WTC11 (cell line): Measurements from ENCODE around the gene FRMD4A. TPM values are rescaled to one million over a fixed set of nuclear protein-coding genes. Genes with fewer than 3 reads are reported as not detected.

Experiments used
- ATAC-seq: fragments of 200-7000 bp; cut with Tn5 transposase; 2 replicates; pipeline ENCODE4 v1.10.0; 2021; ENCODE audit warnings: mild to moderate bottlenecking, moderate library complexity
- CTCF ChIA-PET: fragments of 300-600 bp; sonication (Branson Sonifier 250); formaldehyde crosslinking; loops from one replicate; lab custom pipeline; 2021; ENCODE audit warnings: antibody characterized with exemption; lab: Charles Lee
- POLR2A ChIA-PET: fragments of 350-600 bp; sonication (Branson Sonifier 250); formaldehyde crosslinking; loops from one replicate; lab custom pipeline; 2021; ENCODE audit warnings: antibody characterized with exemption; lab: Charles Lee
- DNase-seq: peaks from one replicate; pipeline ENCODE4 v3.0.0; 2021; ENCODE audit warnings: low spot score
- H3K27ac Mint-ChIP-seq: 2 replicates; pipeline ENCODE4 v1.8.0; 2021; ENCODE audit warnings: mixed read lengths
- H3K27me3 Mint-ChIP-seq: 2 replicates; pipeline ENCODE4 v1.8.0; 2021; ENCODE audit warnings: low read depth, mild to moderate bottlenecking, moderate library complexity, mixed read lengths
- H3K36me3 Mint-ChIP-seq: 2 replicates; pipeline ENCODE4 v1.8.0; 2021; ENCODE audit warnings: mixed read lengths
- H3K4me1 Mint-ChIP-seq: 2 replicates; pipeline ENCODE4 v1.8.0; 2022; ENCODE audit warnings: mixed read lengths
- H3K4me3 Mint-ChIP-seq: 2 replicates; pipeline ENCODE4 v1.8.0; 2021; ENCODE audit warnings: mild to moderate bottlenecking, moderate library complexity, mixed read lengths
- H3K9me3 Mint-ChIP-seq: 2 replicates; pipeline ENCODE4 v1.8.0; 2021; ENCODE audit warnings: mixed read lengths
- ATF3 ChIP-seq: sonication (generic); formaldehyde crosslinking; conservative IDR thresholded peaks from 2 replicates; pipeline ENCODE4 v1.8.1; 2022; ENCODE audit warnings: mild to moderate bottlenecking, missing genetic modification reagents
- CBFB ChIP-seq: sonication (generic); formaldehyde crosslinking; IDR thresholded peaks from 2 replicates; pipeline ENCODE4 v1.8.1; 2022; ENCODE audit warnings: mild to moderate bottlenecking, low read depth, missing genetic modification reagents
- CREM ChIP-seq: sonication (generic); formaldehyde crosslinking; IDR thresholded peaks from 2 replicates; pipeline ENCODE4 v1.8.1; 2022; ENCODE audit warnings: mild to moderate bottlenecking, missing genetic modification reagents, moderate library complexity
- ETV6 ChIP-seq: sonication (generic); formaldehyde crosslinking; IDR thresholded peaks from 2 replicates; pipeline ENCODE4 v1.8.1; 2022; ENCODE audit warnings: mild to moderate bottlenecking, missing genetic modification reagents
- MXD4 ChIP-seq: fragments of 250-450 bp; sonication (Bioruptor Pico); IDR thresholded peaks from 2 replicates; pipeline ENCODE4 v1.8.0; 2021; ENCODE audit warnings: mild to moderate bottlenecking, moderate library complexity, borderline replicate concordance
- RORB ChIP-seq: fragments of 250-450 bp; sonication (Bioruptor Pico); IDR thresholded peaks from 2 replicates; pipeline ENCODE4 v1.9.0; 2021; ENCODE audit warnings: mild to moderate bottlenecking
- SMAD4 ChIP-seq: sonication (generic); formaldehyde crosslinking; IDR thresholded peaks from 2 replicates; pipeline ENCODE4 v1.8.0; 2022; ENCODE audit warnings: mild to moderate bottlenecking, missing genetic modification reagents
- SOX15 ChIP-seq: fragments of 250-450 bp; sonication (Bioruptor Pico); IDR thresholded peaks from 2 replicates; pipeline ENCODE4 v1.9.0; 2021; ENCODE audit warnings: mild to moderate bottlenecking
- ZBTB21 ChIP-seq: sonication (generic); formaldehyde crosslinking; IDR thresholded peaks from 2 replicates; pipeline ENCODE4 v1.8.1; 2023; ENCODE audit warnings: mild to moderate bottlenecking, missing genetic modification reagents, borderline replicate concordance
- ZNF138 ChIP-seq: sonication (generic); formaldehyde crosslinking; conservative IDR thresholded peaks from 2 replicates; pipeline ENCODE4 v1.8.1; 2022; ENCODE audit warnings: mild to moderate bottlenecking, moderate library complexity, missing genetic modification reagents
- ZNF232 ChIP-seq: sonication (generic); formaldehyde crosslinking; IDR thresholded peaks from 2 replicates; pipeline ENCODE4 v1.8.0; 2022; ENCODE audit warnings: mild to moderate bottlenecking, missing genetic modification reagents
- ZNF281 ChIP-seq: sonication (generic); formaldehyde crosslinking; IDR thresholded peaks from 2 replicates; pipeline ENCODE4 v1.8.0; 2023; ENCODE audit warnings: mild to moderate bottlenecking, missing genetic modification reagents
- ZNF423 ChIP-seq: fragments of 250-450 bp; sonication (Bioruptor Pico); IDR thresholded peaks from 2 replicates; pipeline ENCODE4 v2.1.2; 2022; ENCODE audit warnings: mild to moderate bottlenecking, moderate library complexity
- total RNA-seq: library from RNA; stranded (reverse); gene quantifications from 3 replicates; pipeline ENCODE4 v1.2.3, GENCODE V29; 2021
- TF ChIP-seq, protein P1 (sequence below): sonication (generic); formaldehyde crosslinking; IDR thresholded peaks from 2 replicates; pipeline ENCODE4 v1.8.0; 2022; ENCODE audit warnings: mild to moderate bottlenecking, missing genetic modification reagents
- TF ChIP-seq, protein P2 (sequence below): sonication (generic); formaldehyde crosslinking; IDR thresholded peaks from 2 replicates; pipeline ENCODE4 v1.8.0; 2023; ENCODE audit warnings: missing genetic modification reagents, mild to moderate bottlenecking, borderline replicate concordance
- TF ChIP-seq, protein P3 (sequence below): fragments of 250-450 bp; sonication (Bioruptor Pico); IDR thresholded peaks from 2 replicates; pipeline ENCODE4 v1.9.0; 2021; ENCODE audit warnings: mild to moderate bottlenecking
- TF ChIP-seq, protein P4 (sequence below): sonication (generic); formaldehyde crosslinking; IDR thresholded peaks from 2 replicates; pipeline ENCODE4 v1.8.1; 2023; ENCODE audit warnings: mild to moderate bottlenecking, missing genetic modification reagents, moderate library complexity

FRMD4A gene
- total RNA-seq, 1 experiment from 2014 or later: 35.5 TPM

DNA sequence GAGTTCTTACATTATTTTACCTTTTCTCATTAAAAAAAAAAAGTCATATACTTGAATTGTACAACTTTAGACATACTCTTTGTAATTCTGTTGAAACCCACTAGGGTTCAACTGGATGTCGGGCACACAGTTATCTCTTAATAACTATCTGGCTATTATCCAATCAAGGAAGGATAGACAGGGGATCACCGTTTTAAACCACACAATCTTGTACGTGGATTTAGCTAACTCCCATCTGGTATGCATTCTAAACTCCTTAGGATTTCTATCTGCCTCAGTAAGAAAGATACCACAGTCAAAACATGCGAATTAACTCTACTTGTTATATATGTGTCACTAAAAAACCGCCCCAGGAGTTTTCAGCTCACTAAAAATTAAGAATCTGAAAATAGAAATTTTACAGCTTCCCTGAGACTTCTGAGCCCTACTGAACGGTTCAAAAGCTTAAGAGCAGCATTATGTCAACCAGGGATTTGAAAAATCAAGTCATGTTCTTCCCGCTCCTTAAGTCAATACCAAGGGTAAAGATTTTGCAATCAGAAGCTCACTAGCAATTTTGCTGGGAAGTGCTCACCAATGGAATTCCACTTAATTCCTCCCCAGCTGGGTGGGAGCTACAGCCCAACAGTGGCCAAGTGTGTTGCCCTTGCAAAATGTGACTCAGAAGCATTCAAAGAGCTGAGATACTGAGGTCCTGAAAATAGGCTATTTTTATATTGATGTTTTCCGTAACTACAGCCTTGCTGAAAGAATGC is 267.0 kb downstream of the FRMD4A start:
- no peak for DNase-seq
- CTCF ChIA-PET: interaction anchor here (0.6 kb wide), 1 partner anchor 30 kb away, joined by 4 read pairs; no protein-coding TSS in a partner anchor

More for the DNA sequence above, 267.0 kb downstream of the FRMD4A start:
- POLR2A ChIA-PET: interaction anchor here (0.9 kb wide), 1 partner anchor 463 kb away, joined by 4 read pairs; no protein-coding TSS in a partner anchor
- no peak for TF ChIP-seq CBFB
- TF ChIP-seq, protein P1, sequence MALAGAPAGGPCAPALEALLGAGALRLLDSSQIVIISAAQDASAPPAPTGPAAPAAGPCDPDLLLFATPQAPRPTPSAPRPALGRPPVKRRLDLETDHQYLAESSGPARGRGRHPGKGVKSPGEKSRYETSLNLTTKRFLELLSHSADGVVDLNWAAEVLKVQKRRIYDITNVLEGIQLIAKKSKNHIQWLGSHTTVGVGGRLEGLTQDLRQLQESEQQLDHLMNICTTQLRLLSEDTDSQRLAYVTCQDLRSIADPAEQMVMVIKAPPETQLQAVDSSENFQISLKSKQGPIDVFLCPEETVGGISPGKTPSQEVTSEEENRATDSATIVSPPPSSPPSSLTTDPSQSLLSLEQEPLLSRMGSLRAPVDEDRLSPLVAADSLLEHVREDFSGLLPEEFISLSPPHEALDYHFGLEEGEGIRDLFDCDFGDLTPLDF (CRISPR knock-in tag): no peak
- TF ChIP-seq ZNF423: no peak
- no peak for TF ChIP-seq ZBTB21
- TF ChIP-seq ZNF138: no peak
- TF ChIP-seq MXD4: no peak
- no peak for TF ChIP-seq ZNF281
- no peak for TF ChIP-seq ATF3 (CRISPR knock-in tag)
- TF ChIP-seq, protein P2, sequence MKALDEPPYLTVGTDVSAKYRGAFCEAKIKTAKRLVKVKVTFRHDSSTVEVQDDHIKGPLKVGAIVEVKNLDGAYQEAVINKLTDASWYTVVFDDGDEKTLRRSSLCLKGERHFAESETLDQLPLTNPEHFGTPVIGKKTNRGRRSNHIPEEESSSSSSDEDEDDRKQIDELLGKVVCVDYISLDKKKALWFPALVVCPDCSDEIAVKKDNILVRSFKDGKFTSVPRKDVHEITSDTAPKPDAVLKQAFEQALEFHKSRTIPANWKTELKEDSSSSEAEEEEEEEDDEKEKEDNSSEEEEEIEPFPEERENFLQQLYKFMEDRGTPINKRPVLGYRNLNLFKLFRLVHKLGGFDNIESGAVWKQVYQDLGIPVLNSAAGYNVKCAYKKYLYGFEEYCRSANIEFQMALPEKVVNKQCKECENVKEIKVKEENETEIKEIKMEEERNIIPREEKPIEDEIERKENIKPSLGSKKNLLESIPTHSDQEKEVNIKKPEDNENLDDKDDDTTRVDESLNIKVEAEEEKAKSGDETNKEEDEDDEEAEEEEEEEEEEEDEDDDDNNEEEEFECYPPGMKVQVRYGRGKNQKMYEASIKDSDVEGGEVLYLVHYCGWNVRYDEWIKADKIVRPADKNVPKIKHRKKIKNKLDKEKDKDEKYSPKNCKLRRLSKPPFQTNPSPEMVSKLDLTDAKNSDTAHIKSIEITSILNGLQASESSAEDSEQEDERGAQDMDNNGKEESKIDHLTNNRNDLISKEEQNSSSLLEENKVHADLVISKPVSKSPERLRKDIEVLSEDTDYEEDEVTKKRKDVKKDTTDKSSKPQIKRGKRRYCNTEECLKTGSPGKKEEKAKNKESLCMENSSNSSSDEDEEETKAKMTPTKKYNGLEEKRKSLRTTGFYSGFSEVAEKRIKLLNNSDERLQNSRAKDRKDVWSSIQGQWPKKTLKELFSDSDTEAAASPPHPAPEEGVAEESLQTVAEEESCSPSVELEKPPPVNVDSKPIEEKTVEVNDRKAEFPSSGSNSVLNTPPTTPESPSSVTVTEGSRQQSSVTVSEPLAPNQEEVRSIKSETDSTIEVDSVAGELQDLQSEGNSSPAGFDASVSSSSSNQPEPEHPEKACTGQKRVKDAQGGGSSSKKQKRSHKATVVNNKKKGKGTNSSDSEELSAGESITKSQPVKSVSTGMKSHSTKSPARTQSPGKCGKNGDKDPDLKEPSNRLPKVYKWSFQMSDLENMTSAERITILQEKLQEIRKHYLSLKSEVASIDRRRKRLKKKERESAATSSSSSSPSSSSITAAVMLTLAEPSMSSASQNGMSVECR: no peak
- TF ChIP-seq SMAD4: no peak
- no peak for TF ChIP-seq RORB (CRISPR knock-in tag)
- no peak for TF ChIP-seq CREM (CRISPR knock-in tag)
- no peak for TF ChIP-seq ZNF232 (CRISPR knock-in tag)
- no peak for TF ChIP-seq SOX15 (CRISPR knock-in tag)
- TF ChIP-seq, protein P3, sequence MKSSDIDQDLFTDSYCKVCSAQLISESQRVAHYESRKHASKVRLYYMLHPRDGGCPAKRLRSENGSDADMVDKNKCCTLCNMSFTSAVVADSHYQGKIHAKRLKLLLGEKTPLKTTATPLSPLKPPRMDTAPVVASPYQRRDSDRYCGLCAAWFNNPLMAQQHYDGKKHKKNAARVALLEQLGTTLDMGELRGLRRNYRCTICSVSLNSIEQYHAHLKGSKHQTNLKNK (CRISPR knock-in tag): no peak
- no peak for TF ChIP-seq ETV6 (CRISPR knock-in tag)
- TF ChIP-seq, protein P4, sequence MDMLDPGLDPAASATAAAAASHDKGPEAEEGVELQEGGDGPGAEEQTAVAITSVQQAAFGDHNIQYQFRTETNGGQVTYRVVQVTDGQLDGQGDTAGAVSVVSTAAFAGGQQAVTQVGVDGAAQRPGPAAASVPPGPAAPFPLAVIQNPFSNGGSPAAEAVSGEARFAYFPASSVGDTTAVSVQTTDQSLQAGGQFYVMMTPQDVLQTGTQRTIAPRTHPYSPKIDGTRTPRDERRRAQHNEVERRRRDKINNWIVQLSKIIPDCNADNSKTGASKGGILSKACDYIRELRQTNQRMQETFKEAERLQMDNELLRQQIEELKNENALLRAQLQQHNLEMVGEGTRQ: no peak
- Mint-ChIP-seq H3K9me3 (no peaks in the 10 kb centered on the region), H3K27me3 (no peaks in the 10 kb centered on the region; the same call in 1 of the 2 replicates), H3K4me1 (no peaks in the 10 kb centered on the region), H3K27ac (no peak overlapping the region), H3K36me3 (no peaks in the 10 kb centered on the region), H3K4me3 (no peak overlapping the region)
- no peak for ATAC-seq
